ENCODE results near the gene TEK.
"Not testable (repeated sequence)": the region's sequence is repeated elsewhere in the genome, so short reads cannot be mapped to it uniquely, and the experiment has no call there.

The TEK gene

GRCh38 chr9:27090231-27090630 lies 18.8 kb upstream of the TEK start:
- no peak overlapping the region for H3K4me3 ChIP-seq (ENCODE audit: low read depth in 1 of 2, low read length in 2 of 2)
- no peak overlapping the region for H3K9ac ChIP-seq (ENCODE audit: low read depth in 1 of 2, low read length in 2 of 2)
- no peak overlapping the region for H3K27ac ChIP-seq (ENCODE audit: low read depth, low read length)
- H3K4me1 ChIP-seq (ENCODE audit: control insufficient read depth in 1 of 2, insufficient read depth in 2 of 2, low read length in 2 of 2), result no peaks in the 10 kb centered on the region
- no peaks in the 10 kb centered on the region for H3K27me3 ChIP-seq (ENCODE audit: control insufficient read depth in 1 of 2, insufficient read depth in 2 of 2, low read length in 2 of 2)
- H3K36me3 ChIP-seq (ENCODE audit: control insufficient read depth in 1 of 2, insufficient read depth in 2 of 2, low read length in 2 of 2), result no peaks in the 10 kb centered on the region
- no peaks in the 10 kb centered on the region for H3K9me3 ChIP-seq (ENCODE audit: control insufficient read depth in 1 of 2, low read length in 2 of 2)

- H3K4me3 ChIP-seq (ENCODE audit: low read depth in 1 of 2, low read length in 2 of 2), result no peak overlapping the region
- no peak overlapping the region for H3K27ac ChIP-seq (ENCODE audit: low read depth, low read length)
- H3K36me3 ChIP-seq (ENCODE audit: control insufficient read depth in 1 of 2, insufficient read depth in 2 of 2, low read length in 2 of 2), result no peaks in the 10 kb centered on the region
Measured at GRCh38 chr9:27090711-27091110, 18.3 kb upstream of the TEK start.

GRCh38 chr9:27092496-27092895 lies 16.5 kb upstream of the TEK start:
- not testable (repeated sequence) for H3K27me3 ChIP-seq (ENCODE audit: control insufficient read depth in 1 of 2, insufficient read depth in 2 of 2, low read length in 2 of 2); H3K4me1 ChIP-seq (ENCODE audit: control insufficient read depth in 1 of 2, insufficient read depth in 2 of 2, low read length in 2 of 2); H3K27ac ChIP-seq (ENCODE audit: low read depth, low read length); H3K9me3 ChIP-seq (ENCODE audit: control insufficient read depth in 1 of 2, low read length in 2 of 2); H3K9ac ChIP-seq (ENCODE audit: low read depth in 1 of 2, low read length in 2 of 2); H3K4me3 ChIP-seq (ENCODE audit: low read depth in 1 of 2, low read length in 2 of 2); H3K36me3 ChIP-seq (ENCODE audit: control insufficient read depth in 1 of 2, insufficient read depth in 2 of 2, low read length in 2 of 2)

More at GRCh38 chr9:27090711-27091110, 18.3 kb upstream of the TEK start:
- no peaks in the 10 kb centered on the region for H3K4me1 ChIP-seq (ENCODE audit: control insufficient read depth in 1 of 2, insufficient read depth in 2 of 2, low read length in 2 of 2)
- no peaks in the 10 kb centered on the region for H3K27me3 ChIP-seq (ENCODE audit: control insufficient read depth in 1 of 2, insufficient read depth in 2 of 2, low read length in 2 of 2)
- no peak overlapping the region for H3K9ac ChIP-seq (ENCODE audit: low read depth in 1 of 2, low read length in 2 of 2)
- H3K9me3 ChIP-seq (ENCODE audit: control insufficient read depth in 1 of 2, low read length in 2 of 2), result no peaks in the 10 kb centered on the region

DNA sequence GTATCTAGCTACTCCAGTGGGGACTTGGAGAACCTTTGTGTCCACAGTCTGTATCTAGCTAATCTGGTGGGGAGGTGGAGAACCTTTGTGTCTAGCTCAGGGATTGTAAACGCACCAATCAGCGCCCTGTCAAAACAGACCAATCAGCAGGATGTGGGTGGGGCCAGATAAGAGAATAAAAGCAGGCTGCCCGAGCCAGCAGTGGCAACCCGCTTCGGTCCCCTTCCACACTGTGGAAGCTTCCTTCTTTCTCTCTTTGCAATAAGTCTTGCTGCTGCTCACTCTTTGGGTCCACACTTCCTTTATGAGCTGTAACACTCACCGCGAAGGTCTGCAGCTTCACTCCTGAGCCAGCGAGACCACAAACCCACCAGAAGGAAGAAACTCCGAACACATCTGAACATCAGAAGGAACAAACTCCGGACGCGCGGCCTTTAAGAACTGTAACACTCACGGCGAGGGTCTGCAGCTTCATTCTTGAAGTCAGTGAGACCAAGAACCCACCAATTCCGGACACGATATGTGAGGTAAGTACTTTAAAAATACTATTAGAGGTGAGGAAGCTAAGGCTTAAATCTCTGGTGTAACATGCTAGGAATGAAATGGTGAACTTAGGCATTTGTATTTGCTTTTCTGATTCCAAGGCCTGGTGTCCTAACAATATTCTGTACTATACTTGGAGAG lies 15.5 kb upstream of the TEK start:
- H3K9ac ChIP-seq (ENCODE audit: low read depth in 1 of 2, low read length in 2 of 2); H3K4me3 ChIP-seq (ENCODE audit: low read depth in 1 of 2, low read length in 2 of 2); H3K4me1 ChIP-seq (ENCODE audit: control insufficient read depth in 1 of 2, insufficient read depth in 2 of 2, low read length in 2 of 2); H3K27me3 ChIP-seq (ENCODE audit: control insufficient read depth in 1 of 2, insufficient read depth in 2 of 2, low read length in 2 of 2); H3K36me3 ChIP-seq (ENCODE audit: control insufficient read depth in 1 of 2, insufficient read depth in 2 of 2, low read length in 2 of 2); H3K9me3 ChIP-seq (ENCODE audit: control insufficient read depth in 1 of 2, low read length in 2 of 2); H3K27ac ChIP-seq (ENCODE audit: low read depth, low read length): not testable (repeated sequence)

DNA sequence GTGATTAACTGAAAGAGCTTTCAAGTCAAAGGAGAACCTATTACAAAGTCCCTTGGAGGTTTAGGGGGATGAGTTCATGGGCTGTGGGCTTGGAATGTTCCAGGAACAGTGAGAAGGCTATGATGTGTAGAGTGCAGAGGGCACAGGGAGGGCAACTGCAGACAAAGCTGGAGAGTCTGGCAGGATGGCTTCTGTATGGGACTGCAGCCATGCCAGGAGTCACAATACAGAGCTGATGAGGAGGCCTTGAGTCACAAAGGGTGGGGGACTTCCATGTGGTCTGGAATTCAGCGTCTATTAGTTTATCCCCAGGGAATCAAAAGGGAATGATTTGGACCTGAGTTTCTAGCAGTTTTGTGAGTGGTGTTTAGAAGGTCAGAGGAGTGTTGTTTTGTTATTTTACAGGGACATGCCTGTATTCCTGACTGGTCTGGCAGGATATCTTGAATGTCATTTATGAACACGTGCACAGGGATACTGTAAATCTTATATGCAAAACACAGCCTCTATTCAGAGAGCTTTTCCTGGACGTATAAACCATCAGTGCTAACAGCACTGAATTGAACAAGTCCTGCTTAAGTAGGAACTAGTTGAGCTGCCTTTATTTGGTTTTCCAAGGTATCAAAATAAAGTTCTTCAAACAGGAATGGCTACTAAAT lies 14.3 kb upstream of the TEK start:
- H3K9ac ChIP-seq (ENCODE audit: low read depth in 1 of 2, low read length in 2 of 2), result no peak overlapping the region

GRCh38 chr9:27107241-27107640 lies 1.8 kb upstream of the TEK start:
- H3K9ac ChIP-seq (ENCODE audit: low read depth in 1 of 2, low read length in 2 of 2), result no peak overlapping the region
- H3K9me3 ChIP-seq (ENCODE audit: control insufficient read depth in 1 of 2, low read length in 2 of 2), result no peaks in the 10 kb centered on the region
- H3K27ac ChIP-seq (ENCODE audit: low read depth, low read length), result no peak overlapping the region
- H3K36me3 ChIP-seq (ENCODE audit: control insufficient read depth in 1 of 2, insufficient read depth in 2 of 2, low read length in 2 of 2), result no peaks in the 10 kb centered on the region
- no peak overlapping the region for H3K4me3 ChIP-seq (ENCODE audit: low read depth in 1 of 2, low read length in 2 of 2)
- H3K4me1 ChIP-seq (ENCODE audit: control insufficient read depth in 1 of 2, insufficient read depth in 2 of 2, low read length in 2 of 2), result no peaks in the 10 kb centered on the region
- no peaks in the 10 kb centered on the region for H3K27me3 ChIP-seq (ENCODE audit: control insufficient read depth in 1 of 2, insufficient read depth in 2 of 2, low read length in 2 of 2)

More for the DNA sequence above, 14.3 kb upstream of the TEK start:
- Histone ChIP-seq H3K4me1 (ENCODE audit: control insufficient read depth in 1 of 2, insufficient read depth in 2 of 2, low read length in 2 of 2) (no peaks in the 10 kb centered on the region), H3K36me3 (ENCODE audit: control insufficient read depth in 1 of 2, insufficient read depth in 2 of 2, low read length in 2 of 2) (no peaks in the 10 kb centered on the region), H3K4me3 (ENCODE audit: low read depth in 1 of 2, low read length in 2 of 2) (no peak overlapping the region), H3K9me3 (ENCODE audit: control insufficient read depth in 1 of 2, low read length in 2 of 2) (no peaks in the 10 kb centered on the region), H3K27me3 (ENCODE audit: control insufficient read depth in 1 of 2, insufficient read depth in 2 of 2, low read length in 2 of 2) (no peaks in the 10 kb centered on the region), H3K27ac (ENCODE audit: low read depth, low read length) (no peak overlapping the region)

GRCh38 chr9:27109621-27110020 lies 596 bp downstream of the TEK start:
- Histone ChIP-seq H3K4me1 (ENCODE audit: control insufficient read depth in 1 of 2, insufficient read depth in 2 of 2, low read length in 2 of 2) (no peaks in the 10 kb centered on the region), H3K27ac (ENCODE audit: low read depth, low read length) (no peak overlapping the region), H3K4me3 (ENCODE audit: low read depth in 1 of 2, low read length in 2 of 2) (no peak overlapping the region), H3K36me3 (ENCODE audit: control insufficient read depth in 1 of 2, insufficient read depth in 2 of 2, low read length in 2 of 2) (no peaks in the 10 kb centered on the region), H3K27me3 (ENCODE audit: control insufficient read depth in 1 of 2, insufficient read depth in 2 of 2, low read length in 2 of 2) (no peaks in the 10 kb centered on the region), H3K9me3 (ENCODE audit: control insufficient read depth in 1 of 2, low read length in 2 of 2) (no peaks in the 10 kb centered on the region), H3K9ac (ENCODE audit: low read depth in 1 of 2, low read length in 2 of 2) (no peak overlapping the region)

DNA sequence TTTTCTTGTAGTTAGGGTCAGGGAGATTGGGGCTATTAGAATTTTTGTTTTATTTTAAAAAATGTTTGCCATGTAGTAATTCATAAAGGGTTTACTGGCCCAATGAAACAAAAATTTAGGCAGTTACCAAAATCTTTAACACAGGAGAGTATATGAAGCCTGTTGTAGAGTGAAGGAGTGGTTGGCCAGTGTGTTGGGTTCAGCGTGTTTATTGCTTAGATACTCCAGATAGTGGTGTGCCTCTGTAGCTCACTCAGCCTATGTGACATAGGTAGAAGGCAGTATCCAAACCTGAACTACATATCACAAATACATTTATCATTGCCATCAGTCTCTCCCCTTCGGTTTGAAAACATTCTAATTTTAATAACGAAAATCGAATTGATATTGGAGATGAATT lies 1.2 kb downstream of the TEK start:
- Histone ChIP-seq H3K27me3 (ENCODE audit: control insufficient read depth in 1 of 2, insufficient read depth in 2 of 2, low read length in 2 of 2) (no peaks in the 10 kb centered on the region), H3K9ac (ENCODE audit: low read depth in 1 of 2, low read length in 2 of 2) (no peak overlapping the region), H3K27ac (ENCODE audit: low read depth, low read length) (no peak overlapping the region), H3K9me3 (ENCODE audit: control insufficient read depth in 1 of 2, low read length in 2 of 2) (no peaks in the 10 kb centered on the region), H3K4me1 (ENCODE audit: control insufficient read depth in 1 of 2, insufficient read depth in 2 of 2, low read length in 2 of 2) (no peaks in the 10 kb centered on the region), H3K36me3 (ENCODE audit: control insufficient read depth in 1 of 2, insufficient read depth in 2 of 2, low read length in 2 of 2) (no peaks in the 10 kb centered on the region), H3K4me3 (ENCODE audit: low read depth in 1 of 2, low read length in 2 of 2) (no peak overlapping the region)

DNA sequence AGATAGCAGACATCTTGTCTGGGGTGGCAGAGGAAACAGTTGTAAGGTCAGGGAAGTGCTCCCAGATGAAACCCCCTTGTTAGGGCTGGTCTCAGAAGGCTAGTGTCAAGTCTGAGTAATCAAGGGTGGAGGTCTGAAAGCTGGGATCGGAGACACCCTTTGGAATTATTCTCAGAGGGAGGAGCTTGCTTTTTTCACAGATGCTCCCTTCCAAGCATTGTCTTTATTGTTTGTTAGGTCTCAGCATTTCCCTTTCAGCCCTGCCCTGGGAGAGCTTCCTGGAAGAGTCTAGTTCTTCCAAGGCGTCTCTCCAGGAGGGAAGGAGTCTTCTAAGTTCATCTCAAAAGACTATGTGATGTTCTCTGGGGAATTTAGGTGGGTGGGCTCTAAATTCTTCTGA lies 3.2 kb downstream of the TEK start:
- Histone ChIP-seq H3K9ac (ENCODE audit: low read depth in 1 of 2, low read length in 2 of 2) (no peak overlapping the region), H3K9me3 (ENCODE audit: control insufficient read depth in 1 of 2, low read length in 2 of 2) (no peaks in the 10 kb centered on the region), H3K4me1 (ENCODE audit: control insufficient read depth in 1 of 2, insufficient read depth in 2 of 2, low read length in 2 of 2) (no peaks in the 10 kb centered on the region), H3K27me3 (ENCODE audit: control insufficient read depth in 1 of 2, insufficient read depth in 2 of 2, low read length in 2 of 2) (no peaks in the 10 kb centered on the region), H3K4me3 (ENCODE audit: low read depth in 1 of 2, low read length in 2 of 2) (no peak overlapping the region), H3K36me3 (ENCODE audit: control insufficient read depth in 1 of 2, insufficient read depth in 2 of 2, low read length in 2 of 2) (no peaks in the 10 kb centered on the region), H3K27ac (ENCODE audit: low read depth, low read length) (no peak overlapping the region)

DNA sequence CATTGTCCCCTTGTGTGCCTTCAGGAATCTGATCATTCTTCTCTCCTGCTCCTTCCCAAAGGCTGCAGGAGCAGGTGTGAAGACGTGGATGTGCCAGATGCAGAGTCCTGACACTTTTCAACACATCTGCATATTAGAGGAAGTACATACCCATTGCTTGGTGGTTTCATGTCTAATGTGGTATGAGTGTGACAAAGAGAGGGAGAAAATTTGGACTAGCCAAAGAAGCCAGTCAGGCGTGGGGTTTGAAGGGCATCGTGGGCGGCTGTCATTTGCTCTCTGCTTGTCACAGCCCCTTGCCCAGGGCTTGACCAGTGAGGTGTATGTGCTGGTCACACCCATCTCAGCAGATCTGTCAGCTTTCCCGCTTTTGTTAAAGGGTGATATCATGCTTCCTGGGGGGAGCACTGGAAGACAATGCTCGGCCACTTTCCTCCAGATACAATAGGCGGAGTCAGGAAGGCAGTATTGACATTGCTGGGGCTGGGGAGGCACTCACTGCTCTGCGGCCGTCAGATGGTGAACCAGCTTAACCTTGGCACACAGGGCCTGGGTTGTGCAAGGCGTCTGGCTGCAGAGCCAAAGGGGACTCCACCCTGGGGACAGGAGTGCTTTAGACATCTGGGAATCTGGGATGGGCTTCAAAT lies 8.6 kb downstream of the TEK start:
- Histone ChIP-seq H3K9ac (ENCODE audit: low read depth in 1 of 2, low read length in 2 of 2) (no peak overlapping the region), H3K9me3 (ENCODE audit: control insufficient read depth in 1 of 2, low read length in 2 of 2) (no peaks in the 10 kb centered on the region), H3K27ac (ENCODE audit: low read depth, low read length) (no peak overlapping the region)

More for the DNA sequence above, 8.6 kb downstream of the TEK start:
- H3K27me3 ChIP-seq (ENCODE audit: control insufficient read depth in 1 of 2, insufficient read depth in 2 of 2, low read length in 2 of 2), result no peaks in the 10 kb centered on the region
- H3K36me3 ChIP-seq (ENCODE audit: control insufficient read depth in 1 of 2, insufficient read depth in 2 of 2, low read length in 2 of 2), result no peaks in the 10 kb centered on the region
- no peaks in the 10 kb centered on the region for H3K4me1 ChIP-seq (ENCODE audit: control insufficient read depth in 1 of 2, insufficient read depth in 2 of 2, low read length in 2 of 2)
- no peak overlapping the region for H3K4me3 ChIP-seq (ENCODE audit: low read depth in 1 of 2, low read length in 2 of 2)
